SKM-1 (cell line): Measurements from ENCODE around the gene SDK1.

Source experiments
- DNase-seq: peaks from one replicate; lab custom pipeline; 2025; ENCODE audit not compliant: unreplicated experiment; lab: John Stamatoyannopoulos, UW

SDK1 gene

DNA sequence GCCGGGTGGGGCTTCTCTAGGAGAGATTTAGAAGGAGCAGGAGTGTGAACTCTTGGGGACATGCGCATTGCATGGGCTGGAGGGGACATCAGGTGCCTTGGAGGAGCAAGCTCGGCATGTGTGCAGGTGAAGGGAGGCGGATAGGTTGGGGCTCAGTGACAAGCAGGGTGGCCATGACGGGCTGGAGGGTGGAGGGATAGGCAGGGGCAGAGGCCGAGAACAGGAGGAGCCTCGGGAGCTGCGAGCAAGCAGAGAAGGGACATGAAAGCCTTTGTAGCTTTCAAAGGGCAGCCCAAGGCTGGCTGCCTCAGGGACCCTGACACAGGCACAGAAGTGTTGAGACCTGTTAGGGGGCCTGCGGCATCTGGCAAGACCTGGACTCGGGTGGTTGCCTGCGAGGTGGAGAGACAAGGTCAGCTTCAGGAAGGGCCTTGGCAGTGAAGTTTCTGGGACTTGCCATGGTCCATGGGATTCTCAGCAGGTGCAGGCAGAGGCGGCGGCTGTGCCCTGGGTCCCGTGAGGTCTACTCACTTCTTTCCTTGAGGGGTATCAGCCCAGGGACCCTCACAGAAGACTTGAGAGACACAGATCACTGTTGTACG, 664.8 kb downstream of the SDK1 start:
- DNase-seq: no peak

DNA sequence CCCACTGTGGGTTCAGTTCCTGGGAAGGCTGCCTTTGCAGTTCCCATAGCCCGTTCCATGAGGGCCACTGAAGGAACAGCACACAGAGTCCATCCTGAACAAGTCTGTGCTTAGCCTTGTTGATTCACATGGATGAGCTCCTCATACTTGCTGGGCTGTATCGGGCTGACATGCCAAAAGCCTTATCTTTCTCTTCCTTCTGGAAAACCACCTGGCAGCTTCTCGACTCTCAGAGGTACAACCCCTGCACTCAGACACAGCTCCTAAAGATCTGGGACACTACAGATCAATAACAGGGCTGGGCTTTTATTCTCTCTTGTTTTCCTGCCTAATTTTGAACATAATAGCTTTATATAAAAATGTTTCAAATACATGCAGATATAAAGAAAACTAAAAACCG, 667.2 kb downstream of the SDK1 start:
- DNase-seq: no peak

DNA sequence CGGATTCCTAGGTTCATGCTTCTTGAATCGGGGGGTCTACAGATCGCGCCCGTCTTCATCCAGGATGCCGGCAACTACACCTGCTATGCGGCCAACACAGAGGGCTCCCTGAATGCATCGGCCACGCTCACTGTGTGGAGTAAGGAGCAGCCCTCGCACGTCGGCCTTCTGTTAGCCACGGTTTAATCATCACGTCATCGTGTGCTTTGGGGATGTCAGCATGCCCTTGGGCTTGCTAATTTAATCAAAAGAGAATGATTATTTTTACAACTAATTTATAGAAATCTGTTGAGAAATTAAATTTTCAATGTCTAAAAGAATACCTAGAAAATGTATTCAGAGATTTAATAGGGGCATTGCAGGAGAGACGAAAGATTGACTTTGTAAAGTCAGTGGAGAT, 668.2 kb downstream of the SDK1 start:
- DNase-seq: no peak

DNA sequence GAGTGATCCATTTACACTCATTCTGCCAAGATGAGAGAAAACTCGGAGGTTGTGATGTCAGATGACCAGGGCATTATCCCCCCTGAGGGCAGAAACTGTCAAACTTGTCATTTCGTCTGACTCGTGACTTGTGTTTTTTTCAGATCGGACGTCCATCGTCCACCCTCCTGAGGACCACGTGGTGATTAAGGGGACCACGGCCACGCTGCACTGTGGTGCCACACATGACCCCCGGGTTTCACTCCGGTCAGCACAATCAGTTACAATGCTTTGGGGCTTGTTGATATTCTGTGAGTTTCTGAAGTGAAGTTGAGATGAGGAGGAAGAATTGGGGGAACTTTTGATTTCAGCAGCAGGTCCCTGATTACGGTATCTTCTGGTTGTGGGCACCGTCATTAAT, 670.3 kb downstream of the SDK1 start:
- DNase-seq: no peak

DNA sequence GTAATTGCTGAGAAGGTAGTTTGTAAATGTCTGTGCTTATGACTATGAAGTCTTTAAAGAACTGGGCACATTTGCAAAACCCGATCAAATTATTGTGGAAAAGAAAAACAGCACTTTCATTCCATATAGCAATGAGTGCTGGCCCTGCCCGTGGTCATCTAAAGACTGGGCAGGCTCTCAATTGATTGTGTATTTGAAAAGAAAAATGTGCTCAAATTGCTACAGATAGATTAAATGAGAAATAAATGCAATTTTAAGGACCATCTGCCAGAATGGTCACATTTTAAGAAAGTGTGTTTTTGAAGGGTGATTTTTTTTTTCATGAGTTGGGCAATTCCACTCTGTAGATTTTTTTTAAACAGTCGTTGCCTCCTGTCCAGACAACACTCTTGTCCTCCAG, 672.2 kb downstream of the SDK1 start:
- no peak for DNase-seq

DNA sequence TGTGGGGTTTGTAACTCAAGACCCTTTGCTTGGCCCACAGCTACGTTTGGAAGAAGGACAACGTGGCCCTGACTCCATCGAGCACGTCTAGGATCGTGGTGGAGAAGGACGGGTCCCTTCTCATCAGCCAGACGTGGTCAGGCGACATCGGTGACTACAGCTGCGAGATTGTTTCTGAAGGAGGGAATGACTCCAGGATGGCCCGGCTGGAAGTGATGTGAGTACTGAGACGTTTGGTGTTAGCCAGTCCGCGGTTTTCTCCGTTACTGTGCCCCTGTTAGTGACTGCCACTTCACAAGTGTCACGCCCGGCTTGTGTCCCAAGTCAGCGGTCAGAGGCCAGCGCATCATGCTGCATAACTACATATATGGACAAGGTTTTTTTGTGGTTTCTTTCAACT, 673.3 kb downstream of the SDK1 start:
- no peak for DNase-seq

DNA sequence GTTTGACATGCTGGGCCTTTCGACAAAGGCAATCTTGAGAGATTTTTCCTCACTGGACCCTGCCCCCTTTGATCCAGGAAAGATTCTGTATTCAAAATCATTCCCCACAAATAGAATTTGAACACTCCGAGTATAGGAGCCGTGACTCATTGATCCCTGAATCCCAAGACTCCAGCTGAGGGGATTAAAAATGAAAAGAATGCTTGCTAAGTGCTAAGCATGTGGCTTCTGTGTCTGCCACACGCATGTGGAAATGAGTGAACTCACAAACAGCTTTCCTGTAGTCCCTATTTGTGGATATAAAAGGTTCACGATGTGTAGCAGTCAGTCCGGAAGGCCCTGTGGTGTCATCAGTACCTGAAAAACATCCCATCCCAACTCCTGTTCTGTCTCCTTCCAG, 674.3 kb downstream of the SDK1 start:
- DNase-seq: no peak

DNA sequence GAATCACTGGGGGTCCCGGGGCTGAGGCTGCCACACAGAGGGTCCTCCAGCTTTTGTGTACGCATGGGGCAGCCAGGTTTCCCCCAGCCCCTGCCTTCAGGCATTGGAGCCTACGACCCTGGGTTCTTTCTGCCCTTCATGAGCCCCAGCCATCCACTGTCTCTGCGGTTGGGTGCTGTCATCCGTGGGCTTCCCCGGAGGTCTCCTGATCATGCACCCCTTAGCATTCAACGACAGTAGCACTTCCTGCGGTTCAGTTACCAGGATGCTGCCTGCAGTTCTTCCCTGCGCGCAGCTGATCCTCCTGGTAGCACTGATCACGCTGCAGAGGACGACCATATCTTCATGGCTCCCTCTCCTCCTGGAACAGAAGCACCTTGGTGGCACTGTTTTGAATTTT, 676.3 kb downstream of the SDK1 start:
- no peak for DNase-seq

DNA sequence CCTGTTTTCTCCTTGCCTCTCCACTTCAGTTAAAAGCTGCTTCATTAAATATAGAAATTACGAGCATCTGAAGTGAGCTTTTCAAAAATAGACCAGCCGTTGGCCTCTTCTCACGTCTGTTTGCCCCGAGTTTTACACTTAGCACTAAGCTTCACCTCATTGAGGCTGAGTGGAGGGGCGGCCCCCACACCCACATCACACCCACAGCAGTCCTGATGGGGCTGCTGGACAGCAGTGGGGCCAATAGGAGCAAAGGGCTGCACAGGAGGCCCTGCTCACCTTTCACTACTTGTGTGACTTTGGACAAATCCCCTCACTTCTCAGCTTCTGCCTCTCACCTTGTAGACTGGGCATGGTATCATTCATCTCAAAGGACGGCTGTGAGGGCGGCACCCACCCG, 677.8 kb downstream of the SDK1 start:
- DNase-seq: no peak

DNA sequence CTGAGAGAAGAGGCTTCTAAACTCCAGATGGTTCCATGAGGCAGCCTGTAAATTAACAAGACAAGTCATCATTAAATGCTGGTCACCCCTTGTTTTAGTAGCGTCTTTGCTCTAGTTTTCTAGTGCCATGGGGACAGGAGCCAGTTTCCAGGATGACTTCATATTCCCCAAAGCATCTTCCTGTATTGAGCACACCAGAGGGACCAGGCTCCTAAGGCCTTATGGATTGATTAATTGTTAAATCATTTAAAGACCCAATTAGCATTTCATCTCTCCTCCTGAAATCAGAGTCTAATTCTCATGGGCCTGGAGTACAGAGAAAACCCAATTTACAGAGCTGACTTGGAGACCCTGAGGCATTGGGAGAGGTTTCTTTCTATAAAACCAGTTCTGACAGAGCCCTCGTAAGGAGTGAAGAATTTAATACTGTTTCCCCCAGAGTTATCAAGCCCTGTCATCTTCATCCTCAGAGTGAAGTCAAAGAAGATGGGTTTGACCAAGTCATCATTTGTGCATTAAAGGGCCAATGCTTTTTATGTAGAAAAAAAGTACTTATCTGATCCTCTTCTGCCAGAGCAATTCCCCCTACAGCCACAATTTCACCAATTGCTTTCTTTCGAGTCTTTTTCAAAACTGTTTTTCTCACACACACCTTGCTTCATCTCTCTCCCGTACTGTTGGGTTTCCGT, 678.7 kb downstream of the SDK1 start:
- no peak for DNase-seq

DNA sequence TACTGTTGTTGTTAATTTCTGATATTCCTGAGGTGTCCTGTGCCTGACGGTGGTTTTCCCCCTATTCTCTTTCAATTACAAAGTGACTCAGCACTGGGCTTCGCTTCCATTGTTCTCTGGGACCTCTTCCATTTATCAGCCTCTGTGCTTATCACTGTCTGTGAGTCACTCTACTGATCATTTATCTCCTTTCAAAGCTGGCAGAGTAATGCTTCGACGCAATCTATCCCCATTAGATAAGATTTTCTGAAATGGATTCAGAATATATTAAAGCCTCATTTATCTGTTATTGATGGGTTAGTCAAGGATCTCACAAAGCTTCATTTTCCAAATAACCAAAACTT, 679.2 kb downstream of the SDK1 start:
- no peak for DNase-seq

DNA sequence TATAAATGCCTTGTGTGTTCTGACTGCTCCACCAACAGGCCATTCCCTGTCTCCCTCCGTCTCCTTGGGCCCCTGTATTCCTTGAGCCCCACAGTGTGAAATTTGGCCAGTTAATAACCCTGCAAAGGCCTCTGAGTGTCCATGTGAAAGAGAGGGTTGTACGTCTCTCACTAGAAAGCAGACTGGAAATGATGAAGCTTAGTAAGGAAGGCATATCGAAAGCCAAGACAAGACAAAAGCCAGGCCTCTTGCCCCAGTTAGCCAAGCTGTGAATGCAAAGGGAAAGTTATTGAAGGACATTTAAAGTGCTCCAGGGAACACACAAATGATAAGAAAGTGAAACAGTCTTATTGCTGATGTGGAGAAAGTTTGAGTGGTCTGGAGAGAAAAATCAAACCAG, 680.2 kb downstream of the SDK1 start:
- no peak for DNase-seq

DNA sequence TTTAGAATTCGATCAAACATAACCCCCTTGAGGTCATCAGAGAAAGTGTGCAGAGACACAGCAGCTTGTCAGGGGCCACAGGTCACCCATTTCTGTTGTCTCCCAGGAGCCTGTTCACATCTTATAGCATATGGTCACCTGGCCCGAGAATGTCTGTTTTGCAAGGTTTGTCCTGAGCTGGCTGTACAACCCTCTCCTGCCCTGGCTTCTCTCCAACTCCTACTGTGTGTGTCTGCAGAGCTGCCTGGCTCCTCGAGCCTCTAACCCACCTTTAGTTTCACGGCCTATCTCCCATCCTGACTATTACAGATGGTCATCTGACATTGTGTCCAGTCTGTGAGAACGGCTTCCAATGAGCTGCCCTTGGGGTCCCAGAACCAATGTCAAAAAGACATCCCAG, 683.4 kb downstream of the SDK1 start:
- DNase-seq: no peak

DNA sequence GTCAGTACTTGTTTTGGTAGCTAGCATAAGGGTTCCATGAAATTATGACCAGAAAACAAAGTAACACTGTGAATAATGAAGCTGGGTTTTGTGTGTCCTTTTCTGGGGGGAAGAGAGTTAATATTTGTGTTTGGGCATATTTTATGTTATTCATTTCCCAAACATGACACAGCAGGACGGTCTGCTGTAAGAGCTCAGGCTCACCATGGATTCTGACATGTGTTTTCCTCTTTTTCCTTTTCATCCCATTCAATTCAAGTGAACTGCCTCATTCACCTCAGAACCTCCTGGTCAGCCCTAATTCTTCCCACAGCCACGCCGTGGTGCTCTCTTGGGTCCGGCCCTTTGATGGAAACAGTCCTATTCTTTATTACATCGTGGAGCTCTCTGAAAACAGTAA, 685.9 kb downstream of the SDK1 start:
- no peak for DNase-seq

DNA sequence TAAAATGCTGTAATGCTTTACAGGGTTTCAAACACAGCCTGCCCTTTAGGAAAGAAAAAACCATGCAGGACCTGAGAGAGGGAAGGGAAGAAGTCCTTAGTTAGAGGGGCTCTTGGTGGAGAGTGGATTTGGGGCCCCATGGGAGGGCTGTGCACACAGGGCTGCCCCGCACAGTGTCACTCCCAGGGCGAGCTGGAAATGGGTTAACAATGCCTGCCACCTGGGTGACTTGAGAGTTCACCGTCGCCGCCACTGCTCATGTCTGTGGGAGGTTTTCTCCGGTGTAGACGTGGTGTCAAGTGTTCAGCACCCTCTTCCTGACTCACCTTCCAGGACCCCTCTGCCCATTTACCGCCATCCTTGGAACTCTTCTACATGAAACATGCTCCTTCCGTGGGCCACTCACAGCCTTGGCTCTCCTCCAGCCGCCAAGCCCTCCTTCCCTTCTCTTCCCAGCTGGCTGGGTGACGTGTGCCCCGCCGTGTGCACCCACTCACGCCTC, 686.4 kb downstream of the SDK1 start:
- DNase-seq: no peak

DNA sequence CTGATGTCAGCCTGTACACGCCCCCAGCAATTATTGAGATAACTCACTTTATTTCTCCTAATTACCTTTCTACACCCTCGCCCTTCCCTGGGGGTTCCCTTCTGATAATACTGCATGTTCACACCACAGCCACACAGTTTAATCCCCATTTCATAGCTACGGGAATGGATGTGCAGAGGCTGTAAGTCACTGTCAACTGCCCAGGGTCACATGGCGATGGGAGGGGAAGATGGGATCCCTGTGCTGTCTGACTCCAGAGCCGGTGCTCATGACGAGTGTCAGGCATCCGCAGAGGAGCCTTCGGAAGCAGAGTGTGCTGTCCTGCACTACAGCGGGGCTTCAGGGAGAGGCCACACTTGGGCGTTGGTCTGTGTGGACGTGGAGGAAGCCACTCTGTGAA, 688.7 kb downstream of the SDK1 start:
- DNase-seq: no peak

DNA sequence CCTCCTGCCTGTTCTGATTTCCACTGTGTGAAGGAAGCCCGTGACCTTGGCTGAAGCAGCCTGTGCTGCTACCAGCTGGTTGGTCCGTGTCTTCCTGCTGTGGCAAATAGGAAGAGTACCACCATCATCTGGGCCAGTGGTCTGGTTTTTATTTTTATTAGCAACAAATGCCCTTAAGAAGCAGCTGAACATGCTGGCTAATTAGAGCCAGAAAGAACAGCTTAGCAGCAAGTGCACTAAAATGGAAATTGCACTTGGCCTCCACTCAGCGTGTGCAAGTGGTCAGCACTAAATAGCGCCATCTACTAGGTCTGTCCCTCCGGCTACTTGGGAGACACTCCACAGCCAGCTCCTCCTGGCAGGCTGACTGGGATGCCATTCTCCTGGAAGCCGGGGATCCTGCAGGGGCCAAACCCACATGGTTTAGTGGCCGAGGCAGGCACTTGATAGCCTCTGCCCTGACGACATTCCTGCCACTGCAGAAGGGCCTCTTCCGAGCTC, 690.7 kb downstream of the SDK1 start:
- DNase-seq: no peak

DNA sequence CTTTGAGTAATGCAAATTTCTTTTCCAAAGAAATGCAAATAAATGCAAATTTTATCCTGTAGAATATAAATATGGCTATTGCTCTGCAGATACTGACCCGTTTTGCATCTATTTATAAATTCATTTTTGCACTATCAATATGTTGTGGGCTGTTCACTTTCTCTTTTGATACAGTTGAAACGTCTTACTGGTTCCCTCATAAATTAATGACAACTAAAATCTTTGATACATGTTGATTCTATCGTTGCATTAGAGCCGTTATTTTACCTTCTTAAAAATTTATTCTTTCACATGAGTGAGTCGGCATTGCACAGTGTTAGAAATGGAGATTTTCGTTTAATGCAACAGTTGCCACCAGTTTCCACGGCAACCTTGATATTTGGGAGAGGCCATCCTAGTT, 691.8 kb downstream of the SDK1 start:
- DNase-seq: no peak

DNA sequence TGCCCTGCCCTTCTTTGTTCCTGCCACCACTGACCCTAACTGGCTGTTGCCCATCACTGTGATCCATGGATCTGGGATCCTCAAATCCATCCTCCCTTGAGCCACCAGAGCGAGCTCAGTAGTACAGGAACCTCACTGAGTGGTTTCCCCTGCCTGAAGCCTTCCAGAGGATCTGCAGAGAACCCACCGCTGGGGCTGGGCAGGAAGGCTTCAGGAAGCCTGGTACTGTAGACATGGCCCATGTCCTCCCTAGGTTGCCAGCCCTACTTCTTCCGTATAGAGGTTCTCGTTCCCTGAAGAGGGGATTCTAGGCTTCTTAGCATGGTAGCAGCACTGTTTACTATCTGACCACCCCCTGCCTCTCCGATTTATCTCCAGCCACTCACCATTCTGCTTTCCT, 693.7 kb downstream of the SDK1 start:
- no peak for DNase-seq

DNA sequence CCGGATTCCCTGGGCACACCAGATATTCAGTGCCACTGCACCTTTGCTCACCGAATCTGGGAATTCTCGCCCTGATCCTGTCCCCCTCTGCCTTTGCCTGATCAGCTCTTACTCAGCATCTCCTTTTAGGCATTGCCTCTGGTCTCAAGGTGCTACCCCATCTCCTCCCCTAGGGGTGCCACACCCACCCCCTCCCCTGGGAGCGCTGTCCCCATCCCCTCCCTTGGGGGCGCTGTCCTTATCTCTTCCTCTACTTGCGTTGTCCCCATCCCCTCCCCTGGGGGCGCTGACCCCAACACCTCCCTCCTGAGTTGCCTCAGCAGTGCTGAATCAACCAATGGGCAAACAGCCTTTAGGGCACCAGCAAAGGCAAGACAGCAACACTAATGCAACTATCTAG, 694.1 kb downstream of the SDK1 start:
- DNase-seq: no peak

DNA sequence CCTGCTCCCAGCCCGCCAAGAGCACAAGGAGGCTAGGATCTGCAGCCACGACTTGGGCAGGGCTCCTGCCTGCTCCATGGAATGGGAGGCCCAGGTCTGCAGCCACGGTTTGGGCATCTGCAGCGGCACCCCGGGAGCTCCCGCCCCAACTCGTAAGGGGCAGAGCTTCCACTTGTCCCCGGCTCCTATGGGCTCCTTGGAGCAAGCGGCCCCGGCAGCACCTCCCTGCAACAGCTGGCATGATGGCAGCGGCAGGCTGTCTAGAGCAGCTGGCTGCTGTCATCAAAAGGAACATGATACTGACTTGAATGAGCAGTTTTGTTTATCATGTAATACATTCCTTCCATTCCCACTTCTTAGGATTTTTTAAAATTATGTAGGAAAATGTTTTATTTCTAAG, 697.0 kb downstream of the SDK1 start:
- no peak for DNase-seq

DNA sequence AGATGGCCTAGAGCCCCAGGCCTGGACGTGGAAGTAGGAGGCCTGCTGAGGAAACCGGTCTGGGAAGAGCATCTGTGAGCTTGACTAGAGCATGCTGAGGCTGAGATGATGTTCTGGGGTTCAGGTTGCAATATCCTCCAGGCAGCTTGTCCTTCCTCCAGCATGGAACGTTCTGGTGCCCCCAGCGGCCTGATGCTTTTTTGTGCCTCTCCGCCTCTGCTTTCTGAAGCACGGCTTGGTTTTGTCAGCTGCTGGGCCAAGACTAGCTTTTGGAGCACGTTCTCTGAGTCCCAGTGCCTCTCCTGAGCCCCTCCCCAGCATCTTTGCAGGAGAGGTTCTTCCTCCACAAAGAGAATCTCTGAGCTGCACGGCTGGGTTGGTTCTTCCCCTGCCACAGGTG, 699.1 kb downstream of the SDK1 start:
- no peak for DNase-seq

DNA sequence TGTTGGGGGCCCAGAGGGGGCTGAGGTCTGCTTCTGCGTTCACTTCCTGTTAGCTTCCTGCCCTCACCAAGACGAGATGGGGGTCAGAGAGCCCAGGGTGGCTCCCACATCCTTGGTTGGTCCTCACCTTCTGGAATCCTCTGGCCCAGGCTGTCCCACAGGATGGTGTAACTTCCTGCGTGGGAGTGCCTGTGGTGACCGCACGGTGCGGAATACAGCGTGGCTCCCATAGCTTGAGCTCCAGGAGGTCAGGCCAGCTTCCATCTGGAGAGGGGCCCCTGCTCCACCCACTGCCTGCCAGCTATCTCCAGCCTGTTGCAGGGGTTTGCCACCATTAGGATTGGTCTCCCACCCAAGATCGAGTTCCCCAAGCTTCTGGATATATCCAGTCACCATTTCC, 699.9 kb downstream of the SDK1 start:
- DNase-seq: no peak
